HG02973 (cell line): ENCODE data around the gene GSPT1.
"Not testable (repeated sequence)": the region's sequence is repeated elsewhere in the genome, so short reads cannot be mapped to it uniquely, and the experiment has no call there.

ENCODE experiments used
- ATAC-seq: cut with Tn5 transposase; IDR thresholded peaks from one replicate; pipeline ENCODE4 v1.9.1; 2021; ENCODE audit warnings: moderate library complexity; ENCODE audit not compliant: unreplicated experiment

GSPT1 gene

DNA sequence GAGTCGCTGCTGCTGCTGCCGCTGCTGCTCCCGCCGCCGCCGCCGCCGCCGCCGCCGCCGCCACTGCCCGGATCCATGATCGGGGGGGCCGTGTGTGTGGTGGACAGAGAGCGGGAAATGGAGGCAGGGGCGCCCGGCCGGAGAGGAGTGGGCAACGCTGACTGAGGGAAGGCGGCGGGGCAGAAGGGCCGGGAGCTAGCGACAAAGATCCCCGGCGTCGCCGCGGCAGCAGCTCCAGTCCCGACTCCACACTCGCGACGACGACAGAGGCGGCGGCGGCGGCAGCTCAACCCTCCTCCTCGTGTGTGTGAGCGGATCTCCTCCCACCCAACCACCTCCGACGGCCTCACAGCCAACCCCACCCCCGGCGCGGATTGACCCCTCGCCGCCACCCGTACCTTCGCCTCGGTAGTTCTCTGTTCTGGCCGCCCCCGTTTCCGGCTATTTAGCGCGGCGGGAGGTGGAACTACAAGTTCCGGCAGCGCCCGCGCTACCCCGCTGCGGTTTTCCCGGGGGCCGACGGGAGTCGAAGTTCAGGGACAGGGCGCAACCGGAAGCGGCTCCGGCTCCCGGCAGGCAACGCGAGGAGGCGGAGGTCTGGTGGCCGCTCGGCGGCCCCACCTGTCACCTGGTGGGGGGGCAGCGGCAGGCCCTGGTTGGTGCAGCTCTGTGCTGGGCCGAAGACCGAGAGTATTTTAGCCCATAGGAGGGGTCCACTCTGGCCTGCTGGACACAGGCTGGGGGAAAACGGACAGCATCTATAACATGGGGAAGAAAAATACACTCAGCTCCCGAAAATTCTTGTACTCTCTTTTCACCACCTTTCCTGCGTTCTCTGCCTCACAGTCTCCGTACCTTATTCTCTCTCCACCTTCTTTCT lies at the start of gene GSPT1:
Gene GSPT1, minus strand, starts transcription at position 313 of the 880 bp plus-strand sequence. Its CDS starts 236 bp downstream, at position 77.
- ATAC-seq, result peak; percentile 78

DNA sequence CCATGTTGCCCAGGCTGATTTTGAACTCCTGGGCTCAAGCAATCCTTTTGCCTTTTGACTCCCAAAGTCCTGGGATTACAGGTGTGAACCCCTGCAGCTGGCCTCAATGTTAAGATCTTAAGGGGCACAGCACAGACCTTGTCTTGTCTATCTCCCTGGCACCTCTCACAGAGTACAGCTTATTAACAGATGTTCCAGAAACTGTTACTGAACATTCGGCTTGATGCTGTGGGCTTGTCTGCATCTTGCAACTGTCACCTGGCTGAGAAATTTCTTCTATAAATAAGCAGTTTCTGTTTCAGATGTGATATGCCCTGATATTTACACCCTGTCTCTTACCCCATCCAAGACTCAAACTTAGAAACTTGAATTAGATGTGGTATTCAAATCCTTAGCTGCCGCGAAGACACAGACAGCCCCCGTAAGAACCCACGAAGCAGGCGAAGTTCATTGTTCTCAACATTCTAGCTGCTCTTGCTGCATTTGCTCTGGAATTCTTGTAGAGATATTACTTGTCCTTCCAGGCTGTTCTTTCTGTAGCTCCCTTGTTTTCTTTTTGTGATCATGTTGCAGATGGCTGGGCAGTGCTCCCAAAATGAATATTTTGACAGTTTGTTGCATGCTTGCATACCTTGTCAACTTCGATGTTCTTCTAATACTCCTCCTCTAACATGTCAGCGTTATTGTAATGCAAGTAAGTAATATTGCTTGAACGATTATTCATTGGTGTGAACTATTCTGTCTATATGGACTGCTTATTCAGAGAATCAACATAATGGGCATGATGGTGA lies 49.2 kb upstream of the GSPT1 start, which contains the start of gene TNFRSF17:
Gene TNFRSF17, plus strand, starts transcription at position 450 of the 791 bp plus-strand sequence. Its CDS starts 115 bp downstream, at position 565.
- peak; percentile 68 for ATAC-seq

DNA sequence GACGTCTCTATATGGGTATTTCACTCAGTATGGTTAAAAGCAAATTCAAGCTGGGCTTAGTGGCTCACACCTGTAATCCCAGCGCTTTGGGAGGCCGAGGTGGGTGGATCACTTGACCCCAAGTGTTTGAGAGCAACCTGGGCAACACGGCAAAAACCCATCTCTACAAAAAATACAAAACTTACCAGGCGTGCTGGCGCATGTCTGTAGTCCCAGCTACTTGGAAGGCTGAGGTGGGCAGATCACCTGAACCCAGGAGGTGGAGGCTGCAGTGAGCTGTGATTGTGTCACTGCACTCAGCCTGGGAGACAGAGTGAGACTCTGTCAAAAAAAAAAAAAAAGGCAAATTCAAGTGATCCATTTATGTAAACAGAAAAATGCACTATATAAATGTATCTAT lies 48.0 kb upstream of the GSPT1 start:
- no peak for ATAC-seq

DNA sequence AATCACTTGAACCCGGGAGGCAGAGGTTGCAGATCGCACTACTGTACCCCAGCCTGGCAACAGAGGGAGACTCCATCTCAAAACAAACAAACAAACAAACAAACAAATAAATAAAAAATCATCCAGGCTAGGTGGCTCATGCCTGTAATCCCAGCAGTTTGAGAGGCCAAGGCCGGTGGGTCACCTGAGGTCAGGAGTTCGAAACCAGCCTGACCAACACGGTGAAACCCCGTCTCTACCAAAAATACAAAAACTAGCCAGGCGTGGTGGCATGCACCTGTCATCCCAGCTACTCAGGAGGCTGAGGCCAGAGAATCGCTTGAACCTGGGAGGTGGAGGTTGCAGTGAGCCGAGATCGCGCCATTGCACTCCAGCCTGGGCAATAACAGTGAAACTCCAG lies 47.2 kb upstream of the GSPT1 start:
- ATAC-seq, result not testable (repeated sequence)

DNA sequence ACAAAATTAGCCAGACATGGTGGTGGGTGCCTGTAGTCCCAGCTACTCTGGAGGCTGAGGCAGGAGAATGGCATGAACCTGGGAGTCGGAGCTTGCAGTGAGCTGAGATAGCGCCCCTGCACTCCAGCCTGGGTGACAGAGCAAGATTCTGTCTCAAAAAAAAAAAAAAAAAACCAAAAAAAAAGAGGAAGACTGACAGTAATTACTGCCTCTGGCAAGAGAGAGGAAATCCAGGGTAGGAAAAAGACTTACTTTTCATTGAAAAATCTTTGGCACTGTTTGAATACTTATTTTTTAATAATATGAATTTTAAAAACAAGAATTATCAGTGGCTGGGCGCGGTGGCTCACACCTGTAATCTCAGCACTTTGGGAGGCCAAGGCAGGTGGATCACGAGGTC lies 46.7 kb upstream of the GSPT1 start:
- not testable (repeated sequence) for ATAC-seq

DNA sequence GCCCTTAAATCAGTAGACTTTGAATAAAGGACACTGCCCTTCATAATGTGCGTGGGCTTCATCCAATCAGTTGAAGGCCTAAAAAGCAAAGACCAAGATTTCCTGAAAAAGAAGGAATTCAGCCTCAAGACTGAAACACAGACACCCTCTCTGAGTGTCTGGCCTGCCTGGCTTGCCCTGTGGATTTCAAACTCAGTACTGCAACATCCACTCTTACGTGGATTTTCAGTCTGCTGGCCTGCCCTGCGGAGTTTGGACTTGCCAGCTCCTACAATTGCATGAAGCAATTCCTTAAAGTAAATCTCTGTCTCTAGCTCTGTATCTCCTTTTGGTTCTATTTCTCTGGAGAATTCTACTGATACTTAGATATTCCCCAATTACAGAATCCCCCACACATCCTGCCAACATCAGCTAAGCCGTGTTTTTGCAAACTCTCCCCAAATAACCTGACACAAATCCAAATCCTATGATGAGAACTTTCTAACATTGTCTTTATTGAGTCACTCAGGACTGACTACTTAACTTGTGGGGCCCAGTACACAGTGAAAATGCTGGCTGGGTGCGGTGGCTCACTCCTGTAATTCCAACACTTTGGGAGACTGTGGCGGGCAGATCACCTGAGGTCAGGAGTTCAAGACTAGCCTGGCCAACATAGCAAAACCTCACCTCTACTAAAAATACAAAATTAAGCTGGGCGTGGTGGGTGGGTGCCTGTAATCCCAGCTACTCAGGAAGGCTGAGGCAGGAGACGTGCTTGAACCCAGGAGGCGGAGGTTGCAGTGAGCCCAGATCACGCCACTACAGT lies 42.0 kb upstream of the GSPT1 start:
- no peak for ATAC-seq

DNA sequence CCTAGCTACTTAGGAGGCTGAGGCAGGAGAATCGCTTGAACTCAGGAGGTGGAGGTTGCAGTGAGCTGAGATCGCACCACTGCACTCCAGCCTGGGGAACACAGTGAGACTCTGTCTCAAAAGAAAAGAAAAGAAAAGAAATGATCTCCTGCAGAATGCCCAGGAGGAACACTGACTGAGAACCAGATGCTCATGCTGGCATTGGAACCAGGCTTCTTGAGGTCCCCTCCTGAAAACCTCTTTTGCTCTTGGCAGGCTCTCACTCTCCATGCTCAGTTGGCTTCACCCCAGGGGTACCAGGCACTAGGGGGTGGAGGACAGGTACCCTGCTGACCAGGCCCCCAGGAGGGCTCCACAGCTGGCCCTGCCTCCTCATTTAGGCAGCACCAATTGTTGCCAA lies 40.8 kb upstream of the GSPT1 start:
- ATAC-seq, result no peak

DNA sequence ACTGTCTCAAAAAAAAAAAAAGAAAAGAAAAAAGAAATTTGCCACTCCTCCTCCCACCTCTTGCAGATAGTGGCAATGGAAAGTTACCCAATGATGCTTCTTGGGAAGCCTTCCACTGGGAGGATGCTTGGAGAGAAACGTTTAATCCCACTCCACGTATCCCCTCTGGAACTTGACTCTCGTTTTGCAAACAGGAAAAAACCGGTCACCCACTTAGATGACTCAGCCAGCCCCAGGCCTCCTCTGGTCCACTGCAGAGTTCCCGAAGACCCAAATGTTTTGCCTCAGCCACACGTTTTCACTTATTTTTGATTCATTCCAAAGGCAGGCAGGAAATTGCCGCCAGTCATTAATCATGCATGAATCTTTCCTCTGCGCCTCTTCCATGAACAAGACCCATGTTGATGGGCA lies 40.0 kb upstream of the GSPT1 start:
- ATAC-seq, result no peak

DNA sequence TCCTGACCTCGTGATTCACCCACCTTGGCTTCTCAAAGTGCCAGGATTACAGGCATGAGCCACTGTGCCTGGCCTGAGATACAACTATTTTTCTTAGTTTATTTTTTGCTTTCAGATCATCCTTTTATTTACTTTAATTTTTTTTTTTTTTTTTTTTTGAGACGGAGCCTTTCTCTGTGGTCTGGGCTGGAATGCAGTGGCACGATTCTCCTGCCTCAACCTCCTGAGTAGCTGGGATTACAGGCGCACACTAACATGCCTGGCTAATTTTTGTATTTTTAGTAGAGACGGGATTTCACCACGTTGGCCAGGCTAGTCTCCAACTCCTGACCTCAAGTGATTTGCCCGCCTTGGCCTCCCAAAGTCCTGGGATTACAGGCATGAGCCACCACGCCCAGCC lies 37.8 kb upstream of the GSPT1 start:
- ATAC-seq, result not testable (repeated sequence)

DNA sequence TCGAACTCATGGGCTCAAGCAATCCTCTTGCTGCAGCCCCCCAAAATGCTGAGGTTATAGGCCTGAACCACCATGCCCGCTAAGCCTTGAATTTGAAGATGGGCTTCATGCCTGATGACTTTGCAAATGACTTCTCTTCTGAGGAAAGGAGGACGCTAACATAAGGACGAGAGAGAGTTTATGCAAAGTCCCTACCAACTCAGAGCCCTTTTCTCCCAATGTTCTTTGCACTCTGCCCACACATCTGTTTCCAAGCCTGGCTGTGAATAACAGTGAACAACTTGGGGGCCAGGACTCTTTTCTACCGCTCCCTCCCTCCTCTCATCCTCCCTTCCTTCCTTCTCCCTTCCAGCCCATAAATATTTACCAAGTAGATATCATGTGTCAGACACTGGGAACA lies 34.6 kb upstream of the GSPT1 start:
- no peak for ATAC-seq

DNA sequence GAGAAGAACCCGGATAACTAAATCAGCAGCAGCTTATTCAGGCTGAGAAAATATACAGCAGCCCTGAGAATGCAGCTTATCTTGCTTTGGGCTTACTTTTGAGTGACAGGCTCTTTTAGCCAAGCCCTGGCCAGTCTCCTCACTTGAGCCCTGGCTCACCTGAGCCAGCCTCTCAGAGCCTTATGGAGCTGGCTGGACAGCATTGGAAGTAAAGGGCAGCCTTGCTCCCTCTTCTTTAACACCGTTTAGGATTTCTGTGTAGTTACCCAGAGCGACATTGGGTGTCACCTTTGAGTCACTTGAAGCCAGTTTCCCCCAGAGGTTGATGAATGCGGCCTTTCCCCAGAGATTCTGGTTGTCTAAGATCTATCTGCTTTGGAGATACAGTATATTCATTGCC lies 33.8 kb upstream of the GSPT1 start:
- no peak for ATAC-seq

DNA sequence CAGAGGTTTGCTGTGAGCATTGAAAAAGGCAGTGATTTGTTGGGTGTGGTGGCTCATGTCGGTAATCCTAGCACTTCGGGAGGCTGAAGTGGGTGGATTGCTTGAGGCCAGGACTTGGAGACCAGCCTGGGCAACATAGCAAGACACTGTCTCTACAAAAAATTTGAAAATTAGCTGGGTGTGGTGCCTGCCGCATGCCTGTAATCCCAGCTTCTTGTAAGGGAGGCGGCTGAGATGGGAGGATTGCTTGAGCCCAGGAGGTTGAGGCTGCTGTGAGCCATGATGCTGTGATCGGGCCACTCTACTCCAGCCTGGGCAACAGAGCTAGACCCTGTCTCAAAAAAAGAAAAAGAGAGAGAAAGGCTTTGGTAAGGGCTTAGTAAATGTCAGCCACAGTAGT lies 33.1 kb upstream of the GSPT1 start:
- no peak for ATAC-seq

DNA sequence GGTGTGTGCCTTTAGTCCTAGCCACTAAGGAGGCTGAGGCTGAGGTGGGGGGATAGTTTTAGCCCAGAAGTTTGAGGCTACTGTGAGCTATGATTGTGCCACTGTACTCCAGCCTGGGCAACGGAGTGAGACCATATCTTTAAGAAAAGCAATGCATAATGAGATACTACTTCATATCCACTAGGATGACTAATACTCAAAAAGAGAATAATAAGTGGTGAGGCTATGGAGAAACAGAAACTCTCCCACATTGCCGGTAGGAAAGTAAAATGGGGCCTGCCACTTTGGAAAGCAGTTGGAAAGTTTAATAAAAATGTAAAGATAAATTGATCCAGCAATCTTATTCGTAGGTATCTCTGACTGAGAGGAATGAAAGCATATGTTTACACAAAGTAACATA lies 30.7 kb upstream of the GSPT1 start:
- ATAC-seq, result no peak

DNA sequence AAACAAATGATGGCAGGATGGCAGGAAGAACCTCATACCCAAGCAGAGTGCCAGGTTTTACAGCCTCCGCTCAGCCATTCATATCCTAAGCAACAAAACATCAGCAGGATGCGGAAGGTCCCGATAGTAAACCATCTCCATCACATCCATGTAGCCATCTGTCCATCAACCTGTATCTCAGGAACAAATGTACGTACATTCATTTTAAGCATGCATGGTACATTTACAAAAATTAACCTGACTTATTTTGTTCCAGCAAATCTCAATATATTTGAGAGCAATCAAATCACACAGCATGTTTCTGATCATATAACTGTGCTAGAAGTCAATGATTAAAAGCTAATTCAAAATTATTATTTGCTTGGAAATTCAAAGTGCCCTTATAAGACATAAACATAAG lies 26.2 kb upstream of the GSPT1 start, which contains the start of gene NPIPB2:
Gene NPIPB2, minus strand, starts transcription at position 101 of the 400 bp plus-strand sequence. Its CDS starts 0 bp downstream, at position 101.
- ATAC-seq, result not testable (repeated sequence)

DNA sequence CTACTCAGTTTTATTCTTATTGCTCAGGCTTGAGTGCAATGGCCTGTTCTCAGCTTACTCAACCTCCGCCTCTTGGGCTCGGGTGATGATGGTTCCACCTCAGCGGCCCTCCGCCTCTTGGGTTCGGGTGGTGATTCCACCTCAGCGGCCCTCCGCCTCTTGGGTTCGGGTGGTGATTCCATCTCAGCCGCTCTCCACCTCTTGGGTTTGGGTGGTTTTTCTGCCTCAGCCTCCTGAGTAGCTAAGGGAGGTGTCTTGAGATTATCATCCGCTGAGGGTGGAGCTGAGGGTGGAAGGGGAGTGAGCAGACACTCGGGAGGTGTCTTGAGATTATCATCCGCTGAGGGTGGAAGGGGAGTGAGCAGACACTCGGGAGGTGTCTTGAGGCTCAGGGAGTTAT lies 11.6 kb upstream of the GSPT1 start:
- not testable (repeated sequence) for ATAC-seq

DNA sequence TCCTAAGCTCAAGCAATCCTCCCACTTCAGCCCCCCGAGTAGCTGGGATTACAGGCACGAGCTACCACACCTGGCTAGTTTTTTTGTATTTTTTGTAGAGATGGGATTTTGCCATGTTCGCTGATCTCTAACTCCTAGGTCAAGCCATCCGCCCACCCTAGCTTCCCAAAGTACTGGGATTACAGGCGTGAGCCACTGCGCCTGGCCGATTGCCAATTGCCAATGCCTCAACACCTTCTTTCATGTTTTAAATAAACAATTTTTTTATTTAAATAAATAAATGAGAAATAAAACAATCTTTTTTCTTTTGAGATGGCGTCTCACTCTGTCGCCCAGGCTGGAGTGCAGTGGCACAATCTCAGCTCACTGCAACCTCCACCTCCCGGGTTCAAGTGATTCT lies 8.3 kb upstream of the GSPT1 start:
- not testable (repeated sequence) for ATAC-seq

DNA sequence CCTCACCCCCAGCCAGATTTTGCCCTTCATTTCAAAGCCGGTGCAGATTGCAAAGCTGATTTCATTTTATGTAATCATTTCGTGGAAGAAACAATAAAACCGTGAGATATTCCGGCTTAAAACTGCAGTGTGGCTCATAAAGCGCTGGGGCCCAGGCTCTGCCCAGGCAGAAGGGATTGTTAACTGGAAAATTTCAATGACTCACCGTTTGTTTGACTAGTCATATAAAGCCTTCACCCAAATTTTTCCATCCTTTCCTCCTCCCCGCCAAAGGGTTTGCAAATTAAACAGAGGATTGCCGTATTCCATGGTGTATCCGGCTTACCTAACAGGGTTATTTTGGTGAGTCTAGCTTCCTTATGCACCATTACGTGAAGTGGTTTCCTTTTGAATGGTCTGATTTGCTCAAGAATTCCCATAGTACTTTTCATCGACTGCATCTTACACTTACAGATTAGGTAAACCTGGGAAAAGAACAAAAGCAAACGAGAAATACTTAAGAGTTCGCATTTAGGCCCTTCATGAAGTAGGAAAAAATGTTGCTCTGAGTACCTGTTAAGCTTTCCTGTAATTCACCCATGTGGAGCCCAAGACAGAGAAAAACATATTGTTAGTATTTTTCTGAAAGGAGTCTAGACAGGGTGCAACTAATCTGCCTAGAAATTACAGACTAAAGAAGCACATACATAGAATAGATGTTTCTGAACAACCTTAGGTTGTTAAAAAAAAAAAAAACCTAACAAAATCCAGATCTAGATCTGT lies 949 bp upstream of the GSPT1 start:
- no peak for ATAC-seq

DNA sequence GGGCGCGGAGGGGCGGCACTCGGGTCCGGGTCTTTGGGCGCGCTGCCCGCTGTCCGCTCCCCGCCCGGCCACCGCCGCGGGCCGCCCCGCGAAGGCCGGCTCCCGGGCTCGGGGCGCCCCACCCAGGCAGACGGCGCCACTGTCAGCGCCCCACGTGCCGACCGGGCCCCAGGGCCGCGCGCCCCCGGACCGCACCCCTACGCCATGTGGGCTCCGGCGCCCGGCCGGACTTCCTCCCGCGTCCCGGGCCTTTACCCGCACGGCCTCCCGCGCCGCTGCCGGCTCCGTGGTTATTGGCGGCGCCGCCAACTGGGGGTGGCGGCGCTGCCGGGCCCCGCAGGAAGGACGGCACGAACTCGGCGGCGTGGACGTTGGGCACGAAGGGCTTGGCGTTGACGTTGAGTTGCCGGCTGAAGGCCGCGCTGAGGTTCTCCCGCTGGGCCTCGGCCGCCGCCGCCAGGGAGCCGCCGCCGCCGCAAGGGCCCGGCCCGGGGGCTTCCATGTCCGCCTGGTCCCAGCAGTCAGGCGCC lies 577 bp downstream of the GSPT1 start:
- ATAC-seq, result peak; percentile 34

DNA sequence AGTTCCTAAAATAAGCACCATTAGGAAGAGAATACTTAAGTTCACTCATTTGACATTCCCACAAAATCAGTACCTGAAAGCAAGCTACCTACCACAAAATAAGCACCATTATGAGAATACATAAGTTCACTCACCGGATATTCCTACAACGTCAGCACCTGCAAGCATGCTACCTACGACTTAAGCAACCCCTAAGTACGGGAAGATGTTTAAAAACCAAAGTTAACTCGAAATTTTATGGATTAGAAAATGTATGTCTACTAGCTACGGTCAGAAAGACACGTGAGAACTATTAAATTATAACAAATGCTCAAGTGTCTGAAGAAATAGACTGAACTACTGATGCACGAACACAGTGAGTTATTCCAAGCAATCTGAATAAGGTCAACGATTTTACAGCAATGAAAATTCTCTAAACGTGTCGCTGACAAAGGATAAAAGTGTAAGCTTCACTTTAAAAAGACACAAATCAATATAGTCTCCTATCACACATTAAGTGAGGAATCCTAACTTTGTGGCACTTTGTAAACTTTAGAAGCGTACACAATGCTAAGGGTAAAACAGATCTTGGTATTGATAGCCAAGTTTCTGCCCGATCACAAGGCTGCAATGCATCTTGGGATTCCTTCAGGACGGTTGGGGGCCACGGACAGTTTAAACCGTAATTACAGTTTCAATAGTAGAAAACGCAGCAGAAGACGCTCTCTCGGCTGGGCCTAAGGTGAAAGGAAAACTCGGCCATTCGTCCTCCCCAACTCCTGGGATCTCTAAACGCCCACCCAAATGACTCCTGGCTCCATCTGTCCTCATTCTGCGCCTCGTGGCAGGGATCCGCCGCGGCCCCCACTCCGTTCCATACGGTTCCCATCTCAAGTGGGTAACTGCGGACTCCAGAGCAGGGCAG lies 1.3 kb downstream of the GSPT1 start:
- ATAC-seq, result peak; percentile 6
